Pancreas (tissue), 10 donors: ENCODE results near the gene C21orf58. TPM values are rescaled to one million over a fixed set of nuclear protein-coding genes. Genes with fewer than 3 reads are reported as not detected.

Experiments
- ATAC-seq, 4 donors: fragments of 200-7000 bp; cut with Tn5 transposase; one replicate each; pipeline versions ENCODE4 v1.8.0 to v1.9.1; 2020; ENCODE audit warnings: mild to moderate bottlenecking in 4 of 4, moderate library complexity in 4 of 4
- DNase-seq, 6 donors: peaks; one replicate each; pipeline ENCODE4 v3.0.0-alpha.2; 2020
- FAIRE-seq: peaks from 2 replicates; lab custom pipeline; 2012; peaks lifted over from hg19 to GRCh38; lab: Jason Lieb, UNC
- H3K27ac ChIP-seq, 4 donors: fragments of 200-600 bp; sonication (generic); 1 replicate in 3 of 4; 2 replicates in 1 of 4; pipeline versions ENCODE4 v1.5.0 to v1.8.0; 2020
- H3K27me3 ChIP-seq, 4 donors: fragments of 200-600 bp; one replicate each; pipeline ENCODE4 v1.8.0; 2021
- H3K36me3 ChIP-seq, 3 donors: fragments of 200-600 bp; sonication (generic) in 1 of 3; one replicate each; pipeline versions ENCODE4 v1.5.0 to v1.8.0; 2020 to 2021
- H3K4me1 ChIP-seq, 3 donors: fragments of 200-600 bp; one replicate each; pipeline ENCODE4 v1.8.0; 2021
- H3K4me3 ChIP-seq, 4 donors: fragments of 200-600 bp; sonication (generic) in 2 of 4; one replicate each; pipeline versions ENCODE4 v1.5.0 to v1.8.0; 2020 to 2021
- H3K9me3 ChIP-seq, 4 donors: fragments of 200-600 bp; one replicate each; pipeline ENCODE4 v1.8.0; 2021
- CTCF ChIP-seq, 4 donors: fragments of 200-600 bp; sonication (generic) in 3 of 4; IDR thresholded peaks; one replicate each; pipeline versions ENCODE4 v1.5.0 to v1.8.0; 2021; ENCODE audit warnings: antibody characterized with exemption in 4 of 4
- WGBS, 2 donors: extraction: QIAGEN DNeasy Blood & Tissue Kit; methylation state at CpG; one replicate each; pipeline ENCODE4 v1.1.7; 2013; 5-methylcytosine and 5-hydroxymethylcytosine counted together
- intact Hi-C, 3 donors: fragments of 100-400 bp; cut with DNase I; formaldehyde crosslinking; loops; one replicate each; pipeline versions ENCODE4 v1.11.1 to v1.14.2; 2022
- polyA plus RNA-seq, 2 donors: library from polyadenylated mRNA; stranded (reverse); fragments of 200-250 nt; gene quantifications; one replicate each; pipeline ENCODE4 v1.2.3, GENCODE V29; 2013
- total RNA-seq, 6 donors: library from RNA; stranded (reverse); fragmentation: NEBNext Ultra II Directional in 4 of 6; extraction: Animal tissue kit (Norgen Biotek cat#: 25700) in 4 of 6; gene quantifications; one replicate each; pipeline versions ENCODE4 v1.2.1 to v1.2.4, GENCODE V29; 2021 to 2023
- donor health status: healthy with polysubstance abuse.
- donor health status: DM: no; HTN: no; CAD: no; lungs with moderate emphysema.
- donor health status: DM: no; HTN: no; CAD: no.
- donor health status: control.
- donor health status: control.
- donor health status: Bipolar disorder and iron deficiency.
- donor health status: DM: yes; HTN: yes; CAD: no.
- donor health status: DM: no; HTN: no; CAD: no.
- donor health status: DM: no; HTN: no; CAD: no.
- donor health status: DM: yes; HTN: yes; CAD: no.

The C21orf58 gene
- total and polyA plus RNA-seq, 8 donors, result 0.88 to 13.1 (median 2.7) TPM

- Histone ChIP-seq H3K27me3 (no peaks in the 10 kb centered on the region), H3K9me3 (no peaks in the 10 kb centered on the region), H3K4me3 (no peak overlapping the region), H3K36me3 (peaks cover 0 to 91% (median 50%) of the 10 kb centered on the region in 3 donors), H3K27ac (no peak overlapping the region), H3K4me1 (no peaks in the 10 kb centered on the region)
- 90 to 98% methylated on average over 11 of the region's 11 CpGs for WGBS, 2 donors
- FAIRE-seq, result no peak
- ATAC-seq, result no peak
- no peak for DNase-seq
- intact Hi-C loops, result no loop called here
- TF ChIP-seq CTCF (IDR thresholded peaks at IDR 0.05), result no peak
Measured at GRCh38 chr21:46255166-46255565, 68.5 kb downstream of the C21orf58 start.

DNA sequence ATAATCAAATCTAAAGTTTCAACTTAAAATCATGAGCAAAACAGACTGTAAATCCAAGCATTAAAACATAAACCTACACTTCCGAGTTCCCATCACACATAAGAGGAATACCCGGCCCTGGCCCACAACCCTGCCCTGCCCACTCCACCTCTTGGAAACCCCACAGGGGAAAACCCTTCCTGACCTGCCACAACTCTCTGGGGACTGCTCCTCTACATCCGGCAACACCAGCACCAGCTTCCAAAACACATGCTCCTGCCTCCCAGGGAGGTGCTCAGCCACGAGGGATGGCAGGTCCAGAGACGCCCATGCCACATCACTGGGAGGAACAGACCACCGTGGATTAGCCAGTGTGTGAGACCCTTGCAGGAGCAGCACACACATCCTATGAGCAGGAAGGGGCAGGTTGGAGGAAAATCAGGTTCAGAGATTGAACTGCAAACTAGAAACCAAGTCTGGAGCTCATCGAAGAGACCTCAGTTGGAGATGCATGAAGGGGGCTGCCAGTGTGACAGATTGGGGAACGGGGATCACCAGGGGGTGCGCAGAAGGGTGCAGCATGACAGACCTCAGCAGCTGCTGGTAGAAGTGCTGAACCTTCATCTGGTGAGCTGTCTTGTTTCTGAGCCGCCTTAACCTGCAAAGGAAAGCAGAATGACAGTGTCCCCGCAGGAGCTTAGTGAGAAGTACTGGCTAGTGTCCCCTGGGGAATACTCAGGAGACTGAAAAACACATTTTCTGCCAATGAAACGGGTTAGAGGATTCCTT lies 69.3 kb downstream of the C21orf58 start:
- WGBS, 2 donors, result 89 to 90% methylated on average over 12 of the region's 12 CpGs
- Histone ChIP-seq H3K36me3 (peaks cover 0 to 91% (median 50%) of the 10 kb centered on the region in 3 donors), H3K4me1 (no peaks in the 10 kb centered on the region), H3K4me3 (no peak overlapping the region), H3K27me3 (no peaks in the 10 kb centered on the region), H3K9me3 (no peaks in the 10 kb centered on the region), H3K27ac (no peak overlapping the region)
- ATAC-seq, result no peak
- no peak for TF ChIP-seq CTCF (IDR thresholded peaks at IDR 0.05)
- no peak for FAIRE-seq
- DNase-seq, result no peak
- intact Hi-C loops, result no loop called here

DNA sequence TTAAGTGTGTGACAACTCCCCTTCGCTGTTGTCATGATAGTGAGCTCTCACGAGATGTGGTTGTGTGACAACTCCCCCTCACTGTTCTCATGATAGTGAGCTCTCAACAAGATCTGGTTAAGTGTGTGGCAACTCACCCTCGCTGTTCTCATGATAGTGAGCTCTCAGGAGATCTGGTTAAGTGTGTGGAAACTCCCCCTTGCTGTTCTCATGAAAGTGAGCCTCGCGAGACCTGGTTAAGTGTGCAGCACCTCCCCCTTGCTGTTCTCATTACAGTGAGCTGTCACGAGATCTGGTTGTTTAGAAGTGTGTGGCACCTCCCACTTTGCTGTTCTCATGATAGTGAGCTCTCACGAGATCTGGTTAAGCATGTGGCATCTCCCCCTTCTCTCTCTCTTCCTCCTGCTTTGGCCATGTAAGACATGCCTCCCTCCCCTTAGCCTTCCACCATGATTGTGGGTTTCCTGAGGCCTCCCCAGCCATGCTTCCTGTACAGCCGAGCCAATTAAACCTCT lies 70.0 kb downstream of the C21orf58 start:
- Histone ChIP-seq H3K27ac (no peak overlapping the region), H3K27me3 (no peaks in the 10 kb centered on the region), H3K4me3 (no peak overlapping the region), H3K4me1 (no peaks in the 10 kb centered on the region), H3K9me3 (no peaks in the 10 kb centered on the region), H3K36me3 (peaks cover 0 to 88% (median 43%) of the 10 kb centered on the region in 3 donors)
- TF ChIP-seq CTCF (IDR thresholded peaks at IDR 0.05), result no peak
- DNase-seq (no peak), ATAC-seq (no peak), FAIRE-seq (no peak)
- intact Hi-C loops, result no loop called here
- WGBS, 2 donors, result 82 to 90% methylated on average over 8 of the region's 8 CpGs

DNA sequence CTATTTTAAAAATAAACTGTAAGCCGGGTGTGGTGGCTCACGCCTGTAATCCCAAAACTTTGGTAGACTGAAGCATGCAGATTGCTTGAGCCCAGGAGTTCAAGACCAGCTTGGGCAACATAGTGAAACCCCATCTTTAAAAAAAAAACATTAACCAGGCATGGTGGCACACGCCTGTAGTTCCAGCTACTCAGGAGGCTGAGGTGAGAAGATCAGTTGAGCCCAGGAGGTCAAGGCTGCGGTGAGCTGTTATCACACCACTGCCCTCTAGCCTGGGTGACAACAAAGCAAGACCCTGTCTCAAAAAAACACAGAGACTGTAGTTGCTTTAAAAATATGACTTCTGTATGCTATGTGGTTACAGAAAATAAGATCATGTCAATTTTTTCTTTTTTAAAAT lies 70.8 kb downstream of the C21orf58 start:
- Histone ChIP-seq H3K36me3 (peaks cover 0 to 81% (median 40%) of the 10 kb centered on the region in 3 donors), H3K4me1 (no peaks in the 10 kb centered on the region), H3K9me3 (no peaks in the 10 kb centered on the region), H3K27me3 (no peaks in the 10 kb centered on the region), H3K4me3 (no peak overlapping the region), H3K27ac (no peak overlapping the region)
- DNase-seq (no peak), FAIRE-seq (no peak), ATAC-seq (no peak)
- WGBS, 2 donors, result 94 to 95% methylated on average over 4 of the region's 4 CpGs
- no peak for TF ChIP-seq CTCF (IDR thresholded peaks at IDR 0.05)
- intact Hi-C loops, result no loop called here

Other genes starting within 250 kb of the C21orf58 start
- 100 to 1,000 TPM in 1 of 6 donors, 10 to 100 TPM in 5; 15.2 to 135 (median 45.5) TPM for gene COL6A2, start 225.8 kb downstream of the C21orf58 start, total RNA-seq
- gene COL6A2, start 225.8 kb downstream of the C21orf58 start, polyA plus RNA-seq, result 100 to 1,000 TPM in 1 of 2 donors, 10 to 100 TPM in 1; 66.9 to 116 TPM
- gene FTCD, start 168.3 kb downstream of the C21orf58 start, total RNA-seq, result 1 to 10 TPM in 1 of 6 donors, under 1 TPM in 5; 0.31 to 1.4 (median 0.42) TPM
- 10 to 100 TPM in 1 of 2 donors, 1 to 10 TPM in 1; 4.9 to 14.0 TPM for gene FTCD, start 168.3 kb downstream of the C21orf58 start, polyA plus RNA-seq
- 1 to 10 TPM; 3.1 to 8.1 (median 6.0) TPM for gene SPATC1L, start 139.4 kb downstream of the C21orf58 start, total RNA-seq
- gene SPATC1L, start 139.4 kb downstream of the C21orf58 start, polyA plus RNA-seq, result 10 to 100 TPM; 12.9 to 26.9 TPM
- gene LSS, start 95.1 kb downstream of the C21orf58 start, total RNA-seq, result 10 to 100 TPM; 16.1 to 34.1 (median 24.5) TPM
- gene LSS, start 95.1 kb downstream of the C21orf58 start, polyA plus RNA-seq, result 10 to 100 TPM; 30.2 to 33.6 TPM
- 10 to 100 TPM; 30.6 to 58.7 (median 35.9) TPM for gene MCM3AP, start 38.3 kb downstream of the C21orf58 start, total RNA-seq
- gene MCM3AP, start 38.3 kb downstream of the C21orf58 start, polyA plus RNA-seq, result 10 to 100 TPM; 47.9 to 59.4 TPM
- gene YBEY, start 37.5 kb downstream of the C21orf58 start, total RNA-seq, result 10 to 100 TPM in 1 of 6 donors, 1 to 10 TPM in 5; 4.4 to 11.9 (median 6.7) TPM
- gene YBEY, start 37.5 kb downstream of the C21orf58 start, polyA plus RNA-seq, result 10 to 100 TPM in 1 of 2 donors, 1 to 10 TPM in 1; 9.8 to 15.3 TPM
- 10 to 100 TPM in 3 of 6 donors, 1 to 10 TPM in 3; 8.1 to 13.5 (median 10.0) TPM for gene PCNT, start 286 bp upstream of the C21orf58 start, total RNA-seq
- 10 to 100 TPM; 14.2 to 15.5 TPM for gene PCNT, start 286 bp upstream of the C21orf58 start, polyA plus RNA-seq
- gene DIP2A, start 135.0 kb upstream of the C21orf58 start, total RNA-seq, result 10 to 100 TPM; 12.1 to 26.3 (median 16.5) TPM
- 10 to 100 TPM; 23.2 to 28.7 TPM for gene DIP2A, start 135.0 kb upstream of the C21orf58 start, polyA plus RNA-seq